GM12892 (cell line): ENCODE results near the gene CNTNAP2.

Source experiments
- POLR2A ChIP-seq: IDR thresholded peaks from 2 replicates; pipeline ENCODE4 v1.6.1; 2011; ENCODE audit warnings: low read depth, low read length, control low read depth
- POLR2AphosphoS5 ChIP-seq: IDR thresholded peaks from 2 replicates; pipeline ENCODE4 v1.6.1; 2011; ENCODE audit warnings: low read depth, low read length, control low read depth

GRCh38 chr7:147584771-147585193, 1468.2 kb downstream of the CNTNAP2 start:
- TF ChIP-seq POLR2AphosphoS5 (no peak), POLR2A (no peak)
